KOPT-K1 (cell line): ENCODE results near the gene MGP.

Source experiments
- H3K27ac ChIP-seq: fragments of 200-600 bp; sonication (generic); 2 replicates; pipeline ENCODE4 v1.5.1; 2016; ENCODE audit warnings: antibody characterized with exemption, mild to moderate bottlenecking, low read depth, low read length; ENCODE audit not compliant: poor library complexity, severe bottlenecking
- H3K36me3 ChIP-seq: fragments of 200-600 bp; sonication (generic); 2 replicates; pipeline ENCODE4 v1.5.1; 2017; ENCODE audit warnings: antibody characterized with exemption, mild to moderate bottlenecking, low read length, moderate library complexity; ENCODE audit not compliant: insufficient read depth
- H3K9me3 ChIP-seq: fragments of 200-600 bp; sonication (generic); 2 replicates; pipeline ENCODE4 v1.5.1; 2017; ENCODE audit warnings: antibody characterized with exemption, low read length, mild to moderate bottlenecking; ENCODE audit not compliant: insufficient read depth, poor library complexity, severe bottlenecking

Gene MGP

GRCh38 chr12:14885718-14886221, at the start of gene MGP:
MGP (minus strand) TSS chr12:14885854; CDS start chr12:14885791, 63 bp downstream.
- no peaks in the 10 kb centered on the region for H3K36me3 ChIP-seq
- no peak within 1 kb of the TSS for H3K27ac ChIP-seq
- no peaks in the 10 kb centered on the region for H3K9me3 ChIP-seq

- H3K27ac ChIP-seq: no peak overlapping the region
- H3K9me3 ChIP-seq: no peaks in the 10 kb centered on the region
- H3K36me3 ChIP-seq: peaks cover 99% of the 10 kb centered on the region
These were observed 49.4 kb upstream of the MGP start for GRCh38 chr12:14935031-14935430.

GRCh38 chr12:14934511-14934910, 48.9 kb upstream of the MGP start:
- Histone ChIP-seq H3K27ac (no peak overlapping the region), H3K9me3 (no peaks in the 10 kb centered on the region), H3K36me3 (peaks cover 94% of the 10 kb centered on the region)

GRCh38 chr12:14931791-14932560, 46.3 kb upstream of the MGP start:
- peaks cover 87% of the 10 kb centered on the region for H3K36me3 ChIP-seq
- no peaks in the 10 kb centered on the region for H3K9me3 ChIP-seq
- H3K27ac ChIP-seq: no peak overlapping the region

GRCh38 chr12:14931359-14931758, 45.7 kb upstream of the MGP start:
- H3K27ac ChIP-seq: no peak overlapping the region
- H3K9me3 ChIP-seq: no peaks in the 10 kb centered on the region
- peaks cover 81% of the 10 kb centered on the region for H3K36me3 ChIP-seq

GRCh38 chr12:14930299-14930698, 44.6 kb upstream of the MGP start:
- H3K36me3 ChIP-seq: peaks cover 70% of the 10 kb centered on the region
- no peak overlapping the region for H3K27ac ChIP-seq
- H3K9me3 ChIP-seq: no peaks in the 10 kb centered on the region

- Histone ChIP-seq H3K36me3 (peaks cover 56% of the 10 kb centered on the region), H3K9me3 (no peaks in the 10 kb centered on the region), H3K27ac (no peak overlapping the region)
These were observed 43.3 kb upstream of the MGP start for GRCh38 chr12:14928931-14929330.

GRCh38 chr12:14927267-14927666, 41.6 kb upstream of the MGP start:
- Histone ChIP-seq H3K9me3 (peaks cover under 1% of the 10 kb centered on the region), H3K36me3 (peaks cover 40% of the 10 kb centered on the region), H3K27ac (no peak overlapping the region)

- Histone ChIP-seq H3K9me3 (peaks cover 4% of the 10 kb centered on the region), H3K36me3 (peaks cover 20% of the 10 kb centered on the region), H3K27ac (no peak overlapping the region)
These were observed 38.9 kb upstream of the MGP start for GRCh38 chr12:14924541-14924940.

- H3K36me3 ChIP-seq: peaks cover 21% of the 10 kb centered on the region
- peaks cover 4% of the 10 kb centered on the region for H3K9me3 ChIP-seq
- no peak overlapping the region for H3K27ac ChIP-seq
These were observed 38.3 kb upstream of the MGP start for GRCh38 chr12:14923944-14924343.

- peaks cover 33% of the 10 kb centered on the region for H3K36me3 ChIP-seq
- peaks cover 4% of the 10 kb centered on the region for H3K9me3 ChIP-seq
- H3K27ac ChIP-seq: peak overlapping the region; percentile 47
These were observed 35.6 kb upstream of the MGP start for GRCh38 chr12:14921218-14921617.

GRCh38 chr12:14920475-14921126, 34.9 kb upstream of the MGP start:
- Histone ChIP-seq H3K36me3 (peaks cover 39% of the 10 kb centered on the region), H3K27ac (peak overlapping the region; percentile 47), H3K9me3 (peaks cover 4% of the 10 kb centered on the region)

GRCh38 chr12:14919455-14919854, 33.8 kb upstream of the MGP start:
- peaks cover 4% of the 10 kb centered on the region for H3K9me3 ChIP-seq
- H3K36me3 ChIP-seq: peaks cover 50% of the 10 kb centered on the region
- no peak overlapping the region for H3K27ac ChIP-seq

- H3K27ac ChIP-seq: no peak overlapping the region
- peaks cover 68% of the 10 kb centered on the region for H3K36me3 ChIP-seq
- no peaks in the 10 kb centered on the region for H3K9me3 ChIP-seq
These were observed 30.1 kb upstream of the MGP start for GRCh38 chr12:14915736-14916135.

- Histone ChIP-seq H3K36me3 (peaks cover 55% of the 10 kb centered on the region), H3K9me3 (no peaks in the 10 kb centered on the region), H3K27ac (no peak overlapping the region)
These were observed 27.7 kb upstream of the MGP start for GRCh38 chr12:14913381-14913781.
